Glutamatergic neuron (in vitro differentiated cells): ENCODE data around the gene WDR37. TPM values are rescaled to one million over a fixed set of nuclear protein-coding genes. Genes with fewer than 3 reads are reported as not detected.

ENCODE experiments used
- DNase-seq: peaks from one replicate; pipeline ENCODE4 v3.0.0; 2022
- H3K27ac Mint-ChIP-seq: one replicate; pipeline ENCODE4 v1.8.0; 2020; ENCODE audit warnings: mild to moderate bottlenecking, mixed read lengths, inconsistent platforms; ENCODE audit not compliant: unreplicated experiment
- H3K27me3 Mint-ChIP-seq: one replicate; pipeline ENCODE4 v1.8.0; 2020; ENCODE audit warnings: mild to moderate bottlenecking, moderate library complexity, mixed read lengths, inconsistent platforms; ENCODE audit not compliant: unreplicated experiment
- H3K36me3 Mint-ChIP-seq: one replicate; pipeline ENCODE4 v1.8.0; 2020; ENCODE audit warnings: mild to moderate bottlenecking, mixed read lengths, inconsistent platforms; ENCODE audit not compliant: unreplicated experiment
- H3K4me1 Mint-ChIP-seq: one replicate; pipeline ENCODE4 v1.8.0; 2020; ENCODE audit warnings: mild to moderate bottlenecking, low read depth, mixed read lengths, inconsistent platforms; ENCODE audit not compliant: unreplicated experiment
- H3K4me3 Mint-ChIP-seq: one replicate; pipeline ENCODE4 v1.8.0; 2020; ENCODE audit warnings: mild to moderate bottlenecking, mixed read lengths, inconsistent platforms; ENCODE audit not compliant: unreplicated experiment
- H3K9me3 Mint-ChIP-seq: one replicate; pipeline ENCODE4 v1.8.0; 2020; ENCODE audit warnings: mild to moderate bottlenecking, moderate library complexity, mixed read lengths, inconsistent platforms; ENCODE audit not compliant: unreplicated experiment
- CTCF ChIP-seq: fragments of 200-600 bp; sonication (generic); IDR thresholded peaks from one replicate; pipeline ENCODE4 v1.5.0; 2021; ENCODE audit not compliant: partially characterized antibody, unreplicated experiment
- total RNA-seq: library from RNA; stranded (reverse); fragmentation: NEBNext Ultra II Directional; extraction: Animal tissue kit (Norgen Biotek cat#: 25700); gene quantifications from one replicate; pipeline ENCODE4 v1.2.1, GENCODE V29; 2021; ENCODE audit not compliant: unreplicated experiment

Gene WDR37
- total RNA-seq, 1 donor from 2014 or later = 27.8 TPM

- H3K36me3 Mint-ChIP-seq = peaks cover 8% of the 10 kb centered on the region
- H3K9me3 Mint-ChIP-seq = peaks cover 2% of the 10 kb centered on the region
- peaks cover 3% of the 10 kb centered on the region for H3K4me1 Mint-ChIP-seq
- no peak overlapping the region for H3K4me3 Mint-ChIP-seq
- no peak for DNase-seq
- no peak for TF ChIP-seq CTCF
- H3K27ac Mint-ChIP-seq = no peak overlapping the region
- no peaks in the 10 kb centered on the region for H3K27me3 Mint-ChIP-seq
These were observed 114.0 kb downstream of the WDR37 start for GRCh38 chr10:1169981-1170866.

- DNase-seq = no peak
- Mint-ChIP-seq H3K9me3 (peaks cover 2% of the 10 kb centered on the region), H3K4me1 (peaks cover 3% of the 10 kb centered on the region), H3K4me3 (no peak overlapping the region), H3K27ac (no peak overlapping the region), H3K36me3 (peaks cover 4% of the 10 kb centered on the region), H3K27me3 (peaks cover under 1% of the 10 kb centered on the region)
- TF ChIP-seq CTCF = no peak
These were observed 114.6 kb downstream of the WDR37 start for GRCh38 chr10:1170867-1171180.

- H3K27me3 Mint-ChIP-seq = peaks cover 2% of the 10 kb centered on the region
- peaks cover 3% of the 10 kb centered on the region for H3K4me1 Mint-ChIP-seq
- DNase-seq = peak; percentile 7
- H3K27ac Mint-ChIP-seq = no peak overlapping the region
- no peak for TF ChIP-seq CTCF
- peaks cover 2% of the 10 kb centered on the region for H3K9me3 Mint-ChIP-seq
- peaks cover 4% of the 10 kb centered on the region for H3K36me3 Mint-ChIP-seq
- no peak overlapping the region for H3K4me3 Mint-ChIP-seq
These were observed 115.0 kb downstream of the WDR37 start for GRCh38 chr10:1171182-1171581.

GRCh38 chr10:1171586-1171985, 115.4 kb downstream of the WDR37 start:
- no peak for DNase-seq
- H3K4me1 Mint-ChIP-seq = peaks cover 3% of the 10 kb centered on the region
- H3K27me3 Mint-ChIP-seq = peaks cover 2% of the 10 kb centered on the region
- no peak overlapping the region for H3K4me3 Mint-ChIP-seq
- no peak for TF ChIP-seq CTCF
- peaks cover 4% of the 10 kb centered on the region for H3K36me3 Mint-ChIP-seq
- no peak overlapping the region for H3K27ac Mint-ChIP-seq
- H3K9me3 Mint-ChIP-seq = peaks cover 2% of the 10 kb centered on the region

- no peak overlapping the region for H3K4me3 Mint-ChIP-seq
- peaks cover 2% of the 10 kb centered on the region for H3K9me3 Mint-ChIP-seq
- peak; percentile 17 for DNase-seq
- peaks cover 2% of the 10 kb centered on the region for H3K36me3 Mint-ChIP-seq
- TF ChIP-seq CTCF = no peak
- H3K27ac Mint-ChIP-seq = no peak overlapping the region
- peaks cover 2% of the 10 kb centered on the region for H3K27me3 Mint-ChIP-seq
- H3K4me1 Mint-ChIP-seq = peaks cover 3% of the 10 kb centered on the region
These were observed 116.2 kb downstream of the WDR37 start for GRCh38 chr10:1172256-1172984.
